GM13976 (cell line): Measurements from ENCODE around the gene NUDT21.

Experiments used
- DNase-seq: peaks from one replicate; pipeline ENCODE4 v3.0.0; 2012; ENCODE audit warnings: low spot score
- in situ Hi-C: fragments of 300-500 bp; cut with MboI; formaldehyde crosslinking; loops from one replicate; pipeline ENCODE4 v1.12.0; 2022; ENCODE audit warnings: low sequenced_read_pairs, mixed read lengths, inconsistent platforms; ENCODE audit not compliant: unreplicated experiment
- TF ChIP-seq, protein P1 (sequence below): IDR thresholded peaks from 2 replicates; pipeline ENCODE4 v1.5.1; 2012; ENCODE audit warnings: borderline replicate concordance, mild to moderate bottlenecking; ENCODE audit not compliant: insufficient read depth; ENCODE audit errors: extremely low read depth, missing control alignments, control extremely low read depth

The NUDT21 gene

DNA sequence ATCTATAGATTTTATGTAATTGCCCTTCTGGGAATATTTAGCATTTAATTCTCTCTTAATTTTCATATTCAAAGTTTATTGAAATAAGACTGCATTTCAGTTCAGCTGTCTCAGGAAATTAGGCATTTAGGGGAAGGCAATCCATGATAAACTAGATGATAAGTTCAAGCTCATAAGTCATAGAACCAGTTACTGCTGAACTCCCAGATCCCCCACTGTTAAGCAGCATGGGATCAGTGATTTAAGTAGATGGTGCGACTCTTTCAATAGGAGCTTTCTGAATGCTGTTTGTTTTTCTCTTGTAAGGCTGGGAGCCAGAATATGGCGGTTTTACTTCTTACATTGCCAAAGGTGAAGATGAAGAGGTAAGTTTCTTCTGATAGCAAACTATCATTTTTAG lies 24.1 kb upstream of the NUDT21 start:
- in situ Hi-C loops: no loop called here

DNA sequence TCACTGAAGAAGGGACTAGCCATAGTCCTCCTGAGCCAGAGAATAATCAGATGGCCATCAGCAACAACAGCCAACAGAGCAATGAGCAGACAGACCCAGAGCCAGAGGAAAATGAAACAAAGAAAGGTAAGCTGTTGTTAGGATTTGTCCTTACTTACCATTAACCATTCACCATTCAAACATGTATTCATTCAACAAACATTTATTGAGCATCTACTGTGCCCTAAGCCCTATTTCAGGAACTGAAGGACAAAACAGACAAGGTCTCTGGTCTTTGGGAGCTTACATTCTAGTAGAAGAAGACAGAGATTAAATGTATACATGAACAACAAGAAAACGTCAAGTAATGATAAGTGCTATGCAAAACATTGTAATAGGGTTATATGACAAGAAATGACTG lies 19.5 kb upstream of the NUDT21 start:
- DNase-seq: no peak
- TF ChIP-seq, protein P1, sequence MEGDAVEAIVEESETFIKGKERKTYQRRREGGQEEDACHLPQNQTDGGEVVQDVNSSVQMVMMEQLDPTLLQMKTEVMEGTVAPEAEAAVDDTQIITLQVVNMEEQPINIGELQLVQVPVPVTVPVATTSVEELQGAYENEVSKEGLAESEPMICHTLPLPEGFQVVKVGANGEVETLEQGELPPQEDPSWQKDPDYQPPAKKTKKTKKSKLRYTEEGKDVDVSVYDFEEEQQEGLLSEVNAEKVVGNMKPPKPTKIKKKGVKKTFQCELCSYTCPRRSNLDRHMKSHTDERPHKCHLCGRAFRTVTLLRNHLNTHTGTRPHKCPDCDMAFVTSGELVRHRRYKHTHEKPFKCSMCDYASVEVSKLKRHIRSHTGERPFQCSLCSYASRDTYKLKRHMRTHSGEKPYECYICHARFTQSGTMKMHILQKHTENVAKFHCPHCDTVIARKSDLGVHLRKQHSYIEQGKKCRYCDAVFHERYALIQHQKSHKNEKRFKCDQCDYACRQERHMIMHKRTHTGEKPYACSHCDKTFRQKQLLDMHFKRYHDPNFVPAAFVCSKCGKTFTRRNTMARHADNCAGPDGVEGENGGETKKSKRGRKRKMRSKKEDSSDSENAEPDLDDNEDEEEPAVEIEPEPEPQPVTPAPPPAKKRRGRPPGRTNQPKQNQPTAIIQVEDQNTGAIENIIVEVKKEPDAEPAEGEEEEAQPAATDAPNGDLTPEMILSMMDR: no peak
- in situ Hi-C loops: no loop called here

More for the DNA sequence above, 24.1 kb upstream of the NUDT21 start:
- TF ChIP-seq, protein P1: no peak
- no peak for DNase-seq

DNA sequence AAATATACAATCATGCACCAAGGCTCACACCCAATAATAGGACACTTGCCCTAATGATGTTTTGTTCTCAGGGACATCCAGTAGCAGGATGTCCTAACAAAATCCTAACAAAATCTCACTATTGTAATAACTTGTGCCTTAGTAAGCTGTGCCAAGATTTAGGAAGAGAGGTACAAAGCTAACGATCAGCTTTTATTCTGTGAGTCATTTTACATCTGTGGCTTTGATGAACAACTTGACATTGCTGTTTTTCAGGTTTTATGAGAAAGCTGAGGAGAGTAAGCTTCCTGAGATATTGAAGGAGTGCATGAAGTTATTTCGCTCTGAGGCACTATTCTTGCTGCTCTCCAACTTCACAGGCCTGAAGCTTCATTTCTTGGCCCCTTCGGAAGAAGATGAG lies 19.1 kb upstream of the NUDT21 start:
- TF ChIP-seq, protein P1: no peak
- in situ Hi-C loops: no loop called here
- no peak for DNase-seq

DNA sequence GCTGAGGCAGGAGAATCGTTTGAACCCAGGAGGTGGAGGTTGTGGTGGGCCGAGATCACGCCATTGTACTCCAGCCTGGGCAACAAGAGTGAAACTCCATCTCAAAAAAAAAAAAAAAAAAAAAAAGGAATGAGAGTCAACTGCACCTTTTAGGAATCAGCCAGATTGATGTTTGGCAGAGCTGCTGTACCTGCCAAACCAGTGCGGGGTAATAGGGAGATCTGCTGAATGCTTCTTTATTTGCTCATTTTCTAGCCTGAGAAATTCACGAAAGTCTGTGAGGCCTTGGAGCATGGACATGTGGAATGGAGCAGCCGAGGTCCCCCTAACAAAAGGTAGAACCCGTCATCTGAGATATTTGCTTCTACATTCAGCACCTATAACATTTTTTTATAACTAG lies 18.6 kb upstream of the NUDT21 start:
- in situ Hi-C loops: no loop called here
- no peak for DNase-seq
- TF ChIP-seq, protein P1: no peak

DNA sequence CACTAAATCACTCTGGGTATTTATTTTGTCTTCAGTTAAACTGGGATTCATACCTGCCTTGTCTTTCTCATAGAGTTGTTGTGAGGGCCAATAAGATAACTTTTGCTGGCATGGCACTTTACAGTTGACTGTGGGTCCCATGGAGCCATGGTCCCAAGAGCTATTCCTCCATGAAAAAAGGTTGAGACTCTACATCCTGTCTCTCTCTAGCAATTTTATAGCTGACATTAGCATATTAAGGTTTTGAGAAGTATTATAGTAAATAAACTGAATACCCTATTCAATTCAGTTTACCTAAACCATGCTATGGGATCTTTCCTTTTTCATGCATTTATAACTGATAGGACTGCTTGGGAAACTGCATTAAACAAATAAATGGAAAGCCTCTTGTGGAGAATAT lies 17.7 kb upstream of the NUDT21 start:
- TF ChIP-seq, protein P1: no peak
- in situ Hi-C loops: no loop called here
- DNase-seq: no peak

DNA sequence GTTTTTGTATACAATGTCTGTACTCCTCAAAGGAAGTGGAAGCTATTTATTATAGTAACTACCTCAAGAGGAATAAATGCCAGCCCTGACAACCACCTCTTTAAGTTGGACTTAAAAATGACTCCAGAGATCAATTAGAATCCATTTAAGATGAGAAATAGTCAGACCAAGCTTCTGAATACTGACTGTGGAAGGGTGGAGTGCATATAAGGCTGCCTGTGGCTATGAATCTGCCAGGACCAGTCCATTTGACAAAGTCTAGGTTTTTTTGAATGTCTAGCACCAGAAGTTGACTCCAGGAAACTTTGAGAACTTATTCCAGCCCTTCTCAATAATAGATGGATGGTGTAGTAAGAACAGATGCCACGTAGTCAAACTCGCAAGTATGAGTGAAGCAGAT lies 15.2 kb upstream of the NUDT21 start:
- DNase-seq: no peak

DNA sequence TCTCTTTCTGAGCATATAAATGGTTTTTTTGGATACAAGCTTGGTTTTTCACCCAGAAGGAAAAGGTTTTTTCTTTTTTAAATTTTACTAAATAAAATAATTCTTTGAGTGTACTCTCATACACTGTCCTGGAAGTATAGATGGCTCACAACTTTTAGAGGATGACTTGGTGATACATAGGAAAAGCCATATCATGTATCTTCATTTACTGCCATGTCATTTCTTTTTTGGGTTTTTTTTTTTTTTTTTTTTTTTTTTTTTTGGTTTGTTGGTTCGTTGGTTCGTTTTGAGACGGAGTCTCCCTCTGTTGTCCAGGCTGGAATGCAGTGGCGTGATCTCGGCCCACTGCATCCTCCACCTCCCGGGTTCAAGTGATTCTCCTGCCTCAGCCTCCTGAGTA lies 12.0 kb upstream of the NUDT21 start:
- in situ Hi-C loops: no loop called here
- no peak for DNase-seq
- TF ChIP-seq, protein P1: no peak

More for the DNA sequence above, 15.2 kb upstream of the NUDT21 start:
- TF ChIP-seq, protein P1: no peak
- in situ Hi-C loops: no loop called here
